HAP-1 (cell line): ENCODE measurements around the gene PCSK7.
A peak's percentile ranks its signal among the peaks of the same experiment; 100 is the strongest.
"Not testable (repeated sequence)": the region's sequence is repeated elsewhere in the genome, so short reads cannot be mapped to it uniquely, and the experiment has no call there.

Experiments used
- DNase-seq, 2 experiments: peaks; one replicate each; pipeline ENCODE4 v3.0.0-alpha.2; 2016 to 2020; ENCODE audit warnings: low spot score in 2 of 2
- H3K27me3 ChIP-seq: fragments of 250-450 bp; sonication (Bioruptor Pico); 2 replicates; pipeline ENCODE4 v1.5.1; 2020; ENCODE audit warnings: low read depth, mild to moderate bottlenecking, moderate library complexity
- H3K36me3 ChIP-seq: fragments of 250-450 bp; sonication (Bioruptor Pico); replicated peaks from 2 replicates; pipeline ENCODE4 v1.5.1; 2020; ENCODE audit warnings: mild to moderate bottlenecking
- H3K4me1 ChIP-seq: fragments of 250-450 bp; sonication (Bioruptor Pico); 2 replicates; pipeline ENCODE4 v1.5.1; 2020; ENCODE audit warnings: mild to moderate bottlenecking
- H3K4me3 ChIP-seq: fragments of 250-450 bp; sonication (Bioruptor Pico); 2 replicates; pipeline ENCODE4 v1.5.1; 2020; ENCODE audit warnings: mild to moderate bottlenecking, moderate library complexity
- H3K9me3 ChIP-seq: fragments of 250-450 bp; sonication (Bioruptor Pico); 2 replicates; pipeline ENCODE4 v1.5.1; 2020; ENCODE audit warnings: mild to moderate bottlenecking, moderate library complexity
- in situ Hi-C: fragments of 300-500 bp; cut with MboI; formaldehyde crosslinking; loops from 3 replicates; pipeline ENCODE4 v1.14.3; 2020; ENCODE audit warnings: low sequenced_read_pairs, inconsistent platforms, mixed read lengths

The PCSK7 gene

GRCh38 chr11:117231842-117232091 is at the start of gene PCSK7:
PCSK7 (minus strand) TSS chr11:117232073; CDS start chr11:117229844, 2,229 bp downstream.
- Histone ChIP-seq H3K9me3 (no peaks in the 10 kb centered on the region), H3K36me3 (peaks cover 33% of the 10 kb centered on the region), H3K27me3 (no peaks in the 10 kb centered on the region), H3K4me3 (peak within 1 kb of the TSS; percentile 91), H3K4me1 (peaks cover 21% of the 10 kb centered on the region)
- in situ Hi-C loops = no loop called here
- DNase-seq = peak in 1 of 2 experiments; percentile 83

GRCh38 chr11:117281159-117281558 is 49.3 kb upstream of the PCSK7 start:
- Histone ChIP-seq H3K27me3 (no peaks in the 10 kb centered on the region), H3K36me3 (peaks cover 29% of the 10 kb centered on the region), H3K4me1 (peaks cover 24% of the 10 kb centered on the region), H3K4me3 (no peak overlapping the region), H3K9me3 (no peaks in the 10 kb centered on the region)
- in situ Hi-C loops = no loop called here
- DNase-seq = peak; percentile 70 to 84

GRCh38 chr11:117279711-117280376 is 48.0 kb upstream of the PCSK7 start:
- in situ Hi-C loops = no loop called here
- Histone ChIP-seq H3K9me3 (no peaks in the 10 kb centered on the region), H3K27me3 (no peaks in the 10 kb centered on the region), H3K4me3 (no peak overlapping the region), H3K36me3 (peaks cover 24% of the 10 kb centered on the region), H3K4me1 (peaks cover 24% of the 10 kb centered on the region)
- DNase-seq = no peak

- Histone ChIP-seq H3K9me3 (no peaks in the 10 kb centered on the region; the same call in 1 of the 2 replicates), H3K4me3 (no peak overlapping the region), H3K27me3 (no peaks in the 10 kb centered on the region), H3K36me3 (peaks cover 11% of the 10 kb centered on the region), H3K4me1 (peaks cover 24% of the 10 kb centered on the region)
- in situ Hi-C loops = no loop called here
- DNase-seq = no peak
These were observed 46.5 kb upstream of the PCSK7 start for GRCh38 chr11:117278347-117278746.

- H3K9me3 ChIP-seq = no peaks in the 10 kb centered on the region; the same call in 1 of the 2 replicates
- no peak for DNase-seq
- H3K27me3 ChIP-seq = no peaks in the 10 kb centered on the region
- H3K4me1 ChIP-seq = peaks cover 8% of the 10 kb centered on the region
- H3K36me3 ChIP-seq = no peaks in the 10 kb centered on the region
- in situ Hi-C loops = no loop called here
- no peak overlapping the region for H3K4me3 ChIP-seq
These were observed 41.8 kb upstream of the PCSK7 start for GRCh38 chr11:117273550-117274289.

- H3K4me1 ChIP-seq, H3K27me3 ChIP-seq, DNase-seq, in situ Hi-C loops, H3K4me3 ChIP-seq, H3K36me3 ChIP-seq, H3K9me3 ChIP-seq: not testable (repeated sequence)
These were observed 40.3 kb upstream of the PCSK7 start for GRCh38 chr11:117272175-117272574.

GRCh38 chr11:117271208-117271607 is 39.3 kb upstream of the PCSK7 start:
- no peak overlapping the region for H3K4me3 ChIP-seq
- H3K27me3 ChIP-seq = no peaks in the 10 kb centered on the region
- peaks cover 8% of the 10 kb centered on the region for H3K4me1 ChIP-seq
- no peaks in the 10 kb centered on the region for H3K36me3 ChIP-seq
- no peaks in the 10 kb centered on the region; the same call in 1 of the 2 replicates for H3K9me3 ChIP-seq
- DNase-seq = peak; percentile 42 to 47
- in situ Hi-C loops = no loop called here

GRCh38 chr11:117269856-117270255 is 38.0 kb upstream of the PCSK7 start:
- H3K36me3 ChIP-seq = no peaks in the 10 kb centered on the region
- no peak overlapping the region for H3K4me3 ChIP-seq
- no peaks in the 10 kb centered on the region; the same call in 1 of the 2 replicates for H3K9me3 ChIP-seq
- H3K27me3 ChIP-seq = no peaks in the 10 kb centered on the region
- in situ Hi-C loops = no loop called here
- no peak for DNase-seq
- H3K4me1 ChIP-seq = peaks cover 8% of the 10 kb centered on the region

- no peak overlapping the region for H3K4me3 ChIP-seq
- H3K27me3 ChIP-seq = no peaks in the 10 kb centered on the region
- no peak for DNase-seq
- H3K9me3 ChIP-seq = no peaks in the 10 kb centered on the region
- peaks cover 6% of the 10 kb centered on the region for H3K36me3 ChIP-seq
- in situ Hi-C loops = no loop called here
- no peaks in the 10 kb centered on the region for H3K4me1 ChIP-seq
These were observed 33.9 kb upstream of the PCSK7 start for GRCh38 chr11:117265745-117266144.

GRCh38 chr11:117264624-117265323 is 32.9 kb upstream of the PCSK7 start:
- DNase-seq, H3K9me3 ChIP-seq, H3K27me3 ChIP-seq, H3K36me3 ChIP-seq, H3K4me1 ChIP-seq, H3K4me3 ChIP-seq, in situ Hi-C loops: not testable (repeated sequence)

GRCh38 chr11:117259417-117259816 is 27.5 kb upstream of the PCSK7 start:
- Histone ChIP-seq H3K4me3 (no peak overlapping the region), H3K27me3 (no peaks in the 10 kb centered on the region), H3K36me3 (peaks cover 4% of the 10 kb centered on the region), H3K4me1 (no peaks in the 10 kb centered on the region), H3K9me3 (no peaks in the 10 kb centered on the region)
- DNase-seq = no peak
- in situ Hi-C loops = no loop called here

- no peaks in the 10 kb centered on the region for H3K4me1 ChIP-seq
- peaks cover 3% of the 10 kb centered on the region for H3K36me3 ChIP-seq
- no peaks in the 10 kb centered on the region for H3K9me3 ChIP-seq
- in situ Hi-C loops = no loop called here
- no peak for DNase-seq
- no peaks in the 10 kb centered on the region for H3K27me3 ChIP-seq
- no peak overlapping the region for H3K4me3 ChIP-seq
These were observed 26.7 kb upstream of the PCSK7 start for GRCh38 chr11:117258576-117258975.

- Histone ChIP-seq H3K36me3 (peaks cover 3% of the 10 kb centered on the region), H3K27me3 (no peaks in the 10 kb centered on the region), H3K4me3 (no peak overlapping the region), H3K9me3 (no peaks in the 10 kb centered on the region), H3K4me1 (no peaks in the 10 kb centered on the region)
- no peak for DNase-seq
- in situ Hi-C loops = no loop called here
These were observed 24.7 kb upstream of the PCSK7 start for GRCh38 chr11:117256573-117256972.

- no peak overlapping the region for H3K4me3 ChIP-seq
- no peak for DNase-seq
- no peaks in the 10 kb centered on the region for H3K4me1 ChIP-seq
- no peaks in the 10 kb centered on the region for H3K9me3 ChIP-seq
- in situ Hi-C loops = no loop called here
- H3K36me3 ChIP-seq = peaks cover 2% of the 10 kb centered on the region
- no peaks in the 10 kb centered on the region for H3K27me3 ChIP-seq
These were observed 24.1 kb upstream of the PCSK7 start for GRCh38 chr11:117255966-117256365.
